HepG2 (cell line): Measurements from ENCODE around the gene ZNF511. TPM values are rescaled to one million over a fixed set of nuclear protein-coding genes. Genes with fewer than 3 reads are reported as not detected.

Experiments
- CENPX ChIP-seq: sonication (generic); formaldehyde crosslinking; IDR thresholded peaks from 2 replicates; pipeline ENCODE4 v1.9.0; 2021; ENCODE audit warnings: mild to moderate bottlenecking, missing genetic modification reagents, moderate library complexity
- DDIT3 ChIP-seq: sonication (generic); formaldehyde crosslinking; IDR thresholded peaks from 2 replicates; pipeline ENCODE4 v1.4.0; 2020; ENCODE audit warnings: mild to moderate bottlenecking, missing genetic modification reagents
- DMTF1 ChIP-seq: sonication (generic); formaldehyde crosslinking; IDR thresholded peaks from 2 replicates; pipeline ENCODE4 v1.4.0; 2020; ENCODE audit warnings: mild to moderate bottlenecking, missing genetic modification reagents
- DNMT1 ChIP-seq: sonication (generic); formaldehyde crosslinking; IDR thresholded peaks from 2 replicates; pipeline ENCODE4 v1.5.1; 2020; ENCODE audit warnings: mild to moderate bottlenecking, missing genetic modification reagents
- FOXM1 ChIP-seq: sonication (generic); formaldehyde crosslinking; IDR thresholded peaks from 2 replicates; pipeline ENCODE4 v1.5.0; 2020; ENCODE audit warnings: missing genetic modification reagents
- HOXA3 ChIP-seq: sonication (generic); formaldehyde crosslinking; IDR thresholded peaks from 2 replicates; pipeline ENCODE4 v1.5.0; 2020; ENCODE audit warnings: missing genetic modification reagents
- MEIS1 ChIP-seq: sonication (generic); formaldehyde crosslinking; IDR thresholded peaks from 2 replicates; pipeline ENCODE4 v1.9.0; 2021; ENCODE audit warnings: mild to moderate bottlenecking, missing genetic modification reagents, moderate library complexity, borderline replicate concordance
- MTA1 ChIP-seq: sonication (generic); formaldehyde crosslinking; IDR thresholded peaks from 2 replicates; pipeline ENCODE4 v1.4.0; 2020; ENCODE audit warnings: missing genetic modification reagents, mild to moderate bottlenecking, borderline replicate concordance
- NR3C1 ChIP-seq: sonication (generic); formaldehyde crosslinking; IDR thresholded peaks from 2 replicates; pipeline ENCODE4 v1.4.0; 2020; ENCODE audit warnings: missing genetic modification reagents
- PREB ChIP-seq: sonication (generic); formaldehyde crosslinking; IDR thresholded peaks from 2 replicates; pipeline ENCODE4 v1.4.0; 2020; ENCODE audit warnings: missing genetic modification reagents
- RFX5 ChIP-seq: IDR thresholded peaks from 2 replicates; pipeline ENCODE4 v1.6.1; 2011; ENCODE audit warnings: low read depth, low read length, improper control_type of control experiment
- TARDBP ChIP-seq: sonication (generic); formaldehyde crosslinking; IDR thresholded peaks from 2 replicates; pipeline ENCODE4 v1.8.0; 2022; ENCODE audit warnings: mild to moderate bottlenecking, missing genetic modification reagents
- TBL1XR1 ChIP-seq: fragments of 150-350 bp; IDR thresholded peaks from 2 replicates; pipeline ENCODE4 v1.6.1; 2014; ENCODE audit warnings: borderline replicate concordance, low read length; ENCODE audit not compliant: partially characterized antibody
- ZBTB39 ChIP-seq: sonication (generic); formaldehyde crosslinking; IDR thresholded peaks from 2 replicates; pipeline ENCODE4 v1.5.0; 2020; ENCODE audit warnings: missing genetic modification reagents
- ZFP37 ChIP-seq: sonication (generic); formaldehyde crosslinking; IDR thresholded peaks from 2 replicates; pipeline ENCODE4 v1.4.0; 2020; ENCODE audit warnings: missing genetic modification reagents, borderline replicate concordance
- ZNF12 ChIP-seq: sonication (generic); formaldehyde crosslinking; IDR thresholded peaks from 2 replicates; pipeline ENCODE4 v1.5.0; 2020; ENCODE audit warnings: missing genetic modification reagents
- ZNF235 ChIP-seq: sonication (generic); formaldehyde crosslinking; IDR thresholded peaks from 2 replicates; pipeline ENCODE4 v1.8.1; 2023; ENCODE audit warnings: mild to moderate bottlenecking, missing genetic modification reagents, borderline replicate concordance
- ZNF337 ChIP-seq: sonication (generic); formaldehyde crosslinking; IDR thresholded peaks from 2 replicates; pipeline ENCODE4 v1.5.1; 2020; ENCODE audit warnings: missing genetic modification reagents, low read depth, mild to moderate bottlenecking, borderline replicate concordance
- ZNF383 ChIP-seq: sonication (generic); formaldehyde crosslinking; IDR thresholded peaks from 2 replicates; pipeline ENCODE4 v1.4.0; 2020; ENCODE audit warnings: missing genetic modification reagents, mild to moderate bottlenecking, borderline replicate concordance
- ZNF446 ChIP-seq: sonication (generic); formaldehyde crosslinking; IDR thresholded peaks from 2 replicates; pipeline ENCODE4 v1.5.0; 2020; ENCODE audit warnings: mild to moderate bottlenecking, missing genetic modification reagents
- ZNF503 ChIP-seq: sonication (generic); formaldehyde crosslinking; IDR thresholded peaks from 2 replicates; pipeline ENCODE4 v1.4.0; 2020; ENCODE audit warnings: missing genetic modification reagents
- ZNF558 ChIP-seq: sonication (generic); formaldehyde crosslinking; IDR thresholded peaks from 2 replicates; pipeline ENCODE4 v1.9.0; 2022; ENCODE audit warnings: mild to moderate bottlenecking, missing genetic modification reagents, borderline replicate concordance
- ZNF607 ChIP-seq: sonication (generic); formaldehyde crosslinking; IDR thresholded peaks from 2 replicates; pipeline ENCODE4 v1.5.1; 2020; ENCODE audit warnings: missing genetic modification reagents, mild to moderate bottlenecking, borderline replicate concordance
- ZNF766 ChIP-seq: sonication (generic); formaldehyde crosslinking; IDR thresholded peaks from 2 replicates; pipeline ENCODE4 v1.5.0; 2020; ENCODE audit warnings: missing genetic modification reagents, borderline replicate concordance
- polyA plus RNA-seq, 8 experiments: library from polyadenylated mRNA; depleted of rRNA in 3 of 8; stranded (reverse) in 7 of 8; unstranded in 1 of 8; fragments of >200 nt; fragmentation: Illumina TruSeq in 4 of 8; extraction: Trizol in 4 of 8; gene quantifications; 2 replicates each; pipeline versions ENCODE4 v1.2.1 to v1.2.3, GENCODE V29; 2011 to 2016; ENCODE audit warnings: low read depth in 4 of 8, missing spikeins in 1 of 8, mixed read lengths in 1 of 8; ENCODE audit not compliant: insufficient read depth in 1 of 8
- total RNA-seq, 5 experiments: library from RNA; depleted of rRNA; stranded (reverse); fragments of >200 nt; fragmentation: Illumina TruSeq; extraction: Trizol; gene quantifications; 2 replicates each; pipeline ENCODE4 v1.2.3, GENCODE V29; 2016; ENCODE audit warnings: low read depth in 1 of 5

Gene ZNF511
- total and polyA plus RNA-seq, 2 of the 13 experiments (the other 11 are each of a cell fraction or from before 2014, with no cell fraction given), result 35.6 to 66.4 TPM

- TF ChIP-seq ZBTB39 (no peak), ZNF503 (CRISPR knock-in tag) (no peak), ZNF766 (CRISPR knock-in tag) (no peak), ZFP37 (CRISPR knock-in tag) (no peak), ZNF235 (CRISPR knock-in tag) (no peak), ZNF383 (no peak), ZNF12 (CRISPR knock-in tag) (no peak), FOXM1 (CRISPR knock-in tag) (no peak), TBL1XR1 (no peak), DDIT3 (no peak), DNMT1 (CRISPR knock-in tag) (peak; percentile 68; the same call in 1 of the 2 replicates), TARDBP (CRISPR knock-in tag) (peak; percentile 89), CENPX (CRISPR knock-in tag) (no peak), ZNF607 (no peak), DMTF1 (no peak), ZNF446 (no peak), ZNF558 (CRISPR knock-in tag) (no peak), MEIS1 (CRISPR knock-in tag) (0 out of 2 replicates have a peak, but pooled peaks have one; percentile 39), PREB (CRISPR knock-in tag) (no peak), MTA1 (CRISPR knock-in tag) (0 out of 2 replicates have a peak, but pooled peaks have one; percentile 41), ZNF337 (no peak), RFX5 (no peak), HOXA3 (no peak), NR3C1 (CRISPR knock-in tag) (no peak)
Measured at GRCh38 chr10:133349160-133349568, 40.5 kb downstream of the ZNF511 start (continued).
